ENCODE results near the gene UBE2D1.

UBE2D1 gene

DNA sequence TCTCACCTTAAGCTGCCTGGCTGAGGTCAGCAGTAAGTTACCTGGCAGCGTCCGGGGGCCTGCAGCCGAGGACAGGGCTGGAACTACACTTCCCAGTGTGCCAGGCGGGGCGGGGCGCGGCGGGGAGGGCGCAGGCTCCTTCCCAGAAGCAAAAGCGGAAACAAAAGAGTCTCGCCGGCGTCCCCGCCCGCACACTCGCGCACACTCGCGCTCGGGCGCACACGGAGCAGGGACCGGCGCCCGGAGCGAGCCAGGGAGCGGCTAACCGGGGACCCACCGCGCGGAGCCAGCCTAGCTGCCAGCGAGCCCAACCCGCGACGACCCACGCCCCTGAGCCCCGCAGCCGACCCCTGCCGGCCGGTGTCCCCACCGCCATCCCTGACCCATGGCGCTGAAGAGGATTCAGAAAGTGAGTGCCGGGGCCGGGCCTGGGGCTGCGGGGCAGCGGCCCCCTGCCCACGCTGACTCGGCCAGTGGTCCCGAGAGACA lies at the start of gene UBE2D1:
Gene UBE2D1 (plus strand): TSS at position 190 of the 489 bp plus-strand sequence. CDS start 196 bp downstream, at position 386.
- peak; percentile 85 for DNase-seq

DNA sequence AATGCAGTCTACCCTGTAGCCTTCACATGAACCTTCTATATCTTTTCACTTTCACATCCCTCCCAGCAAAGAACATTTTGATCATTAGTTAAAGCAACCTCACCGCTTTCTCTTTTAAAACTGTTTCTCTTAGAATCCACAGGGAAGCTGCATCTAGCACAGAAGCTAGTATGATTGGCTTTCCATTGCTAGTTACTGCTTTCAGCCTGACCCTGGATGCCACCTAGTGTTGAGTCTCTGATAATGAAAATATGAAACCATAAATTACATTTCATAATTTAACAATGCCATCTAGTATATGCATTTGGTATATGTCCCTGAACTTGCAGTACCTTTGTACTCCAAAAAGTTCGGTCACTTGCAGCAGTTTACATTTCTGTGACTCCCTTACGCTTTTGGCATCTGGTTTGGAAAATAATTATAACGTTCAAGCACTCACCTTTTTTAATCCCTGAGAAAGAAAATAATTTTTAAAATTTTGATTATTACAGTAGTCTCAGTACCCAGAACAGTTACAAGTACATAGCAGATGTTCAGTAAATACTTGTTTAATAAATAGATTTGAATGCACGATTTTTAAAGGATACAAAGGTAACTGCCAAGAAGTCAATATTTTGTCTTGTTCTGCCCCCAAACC lies 43.1 kb upstream of the UBE2D1 start:
- peak; percentile 64 for DNase-seq

DNA sequence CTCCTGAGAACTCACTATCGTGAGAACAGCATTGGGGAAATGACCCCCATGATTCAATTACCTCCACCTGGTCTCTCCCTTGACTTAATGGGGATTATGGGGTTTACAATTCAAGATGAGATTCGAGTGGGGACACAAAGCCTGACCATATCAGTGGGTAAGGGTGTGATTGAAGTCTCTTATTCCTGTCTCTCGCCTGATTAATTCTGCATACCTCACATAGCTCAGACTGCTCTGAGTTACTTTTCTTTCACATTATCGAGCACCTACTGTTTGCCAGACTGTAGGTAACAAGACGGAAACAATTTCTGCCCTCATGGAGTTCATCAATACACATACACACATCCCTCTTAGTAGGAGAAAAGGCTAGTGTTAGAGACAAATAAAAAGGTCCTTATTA lies 40.8 kb upstream of the UBE2D1 start:
- DNase-seq: no peak

DNA sequence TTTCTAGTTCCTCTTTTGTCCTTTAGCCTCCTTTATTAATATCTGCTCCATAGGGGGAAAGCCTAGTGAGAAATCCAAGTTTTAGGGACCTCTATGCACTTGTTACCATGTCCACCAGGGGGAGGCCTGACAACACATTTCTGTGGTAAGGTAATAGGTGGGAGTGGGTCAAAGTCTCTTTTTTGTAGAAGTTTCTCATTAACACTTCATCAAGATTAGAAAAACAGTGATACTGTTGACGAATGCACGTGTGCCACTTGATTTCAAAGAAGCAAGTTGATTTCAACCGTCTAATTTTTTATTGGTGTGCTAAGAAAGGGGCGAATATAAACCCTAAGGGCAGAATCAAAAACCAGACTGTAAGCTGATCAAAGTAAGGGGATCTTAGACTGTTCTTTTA lies 35.2 kb upstream of the UBE2D1 start:
- DNase-seq: peak; percentile 56

DNA sequence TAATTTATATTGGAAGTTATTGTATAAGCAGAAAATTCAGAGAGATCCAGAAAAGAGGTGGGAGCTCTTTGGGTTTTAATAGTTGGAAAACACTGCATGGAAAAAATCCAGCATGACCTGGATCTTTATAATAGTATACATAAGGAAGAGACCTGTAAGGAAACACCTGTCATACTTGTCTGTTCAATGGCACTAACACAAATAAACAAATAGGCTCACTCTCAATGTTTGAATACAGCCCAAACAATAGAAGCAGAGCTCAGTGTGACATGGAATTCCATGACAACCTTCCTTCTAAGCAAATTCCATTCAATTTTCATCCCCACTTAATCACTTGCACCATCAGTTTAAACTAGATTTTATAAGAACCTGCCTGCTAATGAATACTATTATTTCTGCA lies 34.1 kb upstream of the UBE2D1 start:
- no peak for DNase-seq

DNA sequence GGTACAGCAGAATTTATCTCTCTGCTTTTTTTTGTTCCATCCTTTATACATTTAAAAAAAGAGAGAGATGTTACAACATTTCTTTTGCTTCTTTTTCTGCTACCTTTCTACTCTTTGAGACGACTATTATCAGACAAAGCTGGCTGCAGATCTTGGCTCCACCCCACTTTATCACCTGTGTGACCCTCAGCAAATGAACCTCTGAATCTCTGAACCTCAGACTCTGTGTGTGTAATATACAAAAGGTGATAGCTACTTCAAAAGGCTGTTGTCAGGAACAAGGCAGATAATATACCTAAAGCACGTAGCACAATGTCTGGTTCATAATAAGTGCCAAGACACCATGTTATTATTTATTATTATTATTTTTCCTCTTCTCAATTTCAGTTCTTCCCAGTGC lies 32.6 kb upstream of the UBE2D1 start:
- no peak for DNase-seq

DNA sequence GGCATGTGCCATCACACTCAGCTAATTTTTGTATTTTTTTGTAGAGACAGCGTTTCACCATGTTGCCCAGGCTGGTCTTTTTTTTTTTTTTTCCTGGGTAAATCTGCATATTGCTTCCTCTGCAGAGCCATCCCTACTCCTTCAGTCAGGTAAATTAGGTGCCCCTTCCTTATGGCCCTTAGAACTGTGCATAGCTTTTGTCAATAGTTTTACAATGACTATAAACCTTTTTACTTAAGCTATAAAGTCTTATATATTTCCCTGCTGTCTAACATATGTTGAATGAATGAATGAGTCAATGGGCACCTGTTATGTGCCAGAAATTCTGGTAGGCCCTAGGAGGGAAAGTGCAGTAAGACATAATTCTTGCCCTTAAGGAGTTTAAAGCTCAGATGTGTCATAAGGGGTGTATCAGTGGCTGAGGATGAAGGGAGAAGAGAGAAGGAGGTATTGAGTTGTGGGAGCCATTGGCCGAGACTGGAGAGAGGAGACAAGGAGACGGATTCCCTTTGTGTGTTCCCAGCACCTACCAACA lies 30.6 kb upstream of the UBE2D1 start:
- DNase-seq: no peak

DNA sequence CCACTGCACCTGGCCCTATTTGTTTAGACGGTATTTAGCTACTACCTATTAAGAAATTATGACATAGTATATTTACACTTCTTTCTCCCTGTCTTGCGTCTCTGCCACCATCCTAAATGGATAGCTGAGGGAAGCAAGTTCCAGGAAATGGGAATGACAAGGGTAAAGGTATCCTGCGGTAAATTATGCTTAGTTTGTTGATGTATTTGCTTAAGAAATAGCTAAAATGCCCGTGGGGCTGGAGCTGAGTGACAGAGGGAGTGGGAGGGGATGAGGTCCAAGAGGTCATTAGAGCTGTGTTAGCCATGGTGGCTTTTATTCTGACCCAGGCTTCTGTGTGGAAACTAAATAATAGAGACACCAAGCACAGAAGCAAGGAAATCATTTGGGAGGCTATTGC lies 29.0 kb upstream of the UBE2D1 start:
- no peak for DNase-seq

DNA sequence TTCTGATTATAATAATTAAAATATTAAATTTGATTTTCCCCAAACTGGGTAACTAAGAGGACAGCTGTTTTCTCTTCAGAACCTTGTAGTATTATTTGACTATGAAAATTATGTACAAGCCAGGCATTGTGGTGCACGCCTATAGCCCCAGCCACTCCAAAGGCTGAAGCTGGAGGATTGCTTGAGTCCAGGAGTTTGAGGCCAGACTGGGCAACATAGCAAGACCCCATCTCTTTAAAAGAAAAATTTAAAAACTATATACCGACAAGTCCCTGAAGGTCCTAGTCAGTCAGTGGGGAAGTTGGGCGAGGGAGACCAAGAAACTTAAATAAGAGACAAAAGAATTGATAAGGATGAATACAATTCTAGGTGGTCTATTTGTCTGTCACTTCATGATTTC lies 27.1 kb upstream of the UBE2D1 start:
- no peak for DNase-seq

DNA sequence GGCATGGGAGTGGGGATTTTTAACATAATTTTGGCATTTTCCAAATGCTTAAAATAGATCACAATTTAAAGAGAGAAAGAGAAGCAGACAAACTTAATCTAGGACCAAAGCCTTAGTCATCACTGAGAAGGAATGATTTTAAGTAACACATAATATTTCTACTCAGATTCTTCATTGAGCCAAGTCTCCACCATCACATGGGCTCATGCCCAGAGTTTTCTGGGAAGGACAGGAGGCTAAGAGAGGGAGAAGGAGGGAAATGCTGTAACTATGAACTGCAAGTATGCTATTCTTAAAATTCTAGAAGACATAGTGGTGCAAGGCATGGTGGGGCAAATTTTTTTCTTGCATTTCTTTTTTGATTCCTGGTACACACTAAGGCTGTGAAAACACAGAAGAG lies 23.8 kb upstream of the UBE2D1 start:
- no peak for DNase-seq

DNA sequence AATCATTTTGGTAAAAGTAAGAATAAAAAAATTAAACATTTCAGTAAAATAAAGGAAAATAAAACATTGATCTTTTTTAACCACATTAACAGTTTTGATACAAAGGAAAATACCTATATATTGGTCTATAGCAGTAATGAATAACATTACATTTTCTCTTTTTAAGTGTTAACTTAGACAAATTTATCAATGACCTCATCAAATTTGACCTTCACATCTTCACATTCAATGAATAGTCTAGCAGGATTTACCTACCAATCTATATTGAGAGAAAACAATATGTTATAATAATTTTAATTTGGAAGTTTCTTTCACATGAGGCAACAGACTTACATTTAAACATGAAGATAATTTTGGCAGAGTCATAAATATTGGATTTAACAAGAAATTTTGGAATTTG lies 17.9 kb upstream of the UBE2D1 start:
- no peak for DNase-seq

DNA sequence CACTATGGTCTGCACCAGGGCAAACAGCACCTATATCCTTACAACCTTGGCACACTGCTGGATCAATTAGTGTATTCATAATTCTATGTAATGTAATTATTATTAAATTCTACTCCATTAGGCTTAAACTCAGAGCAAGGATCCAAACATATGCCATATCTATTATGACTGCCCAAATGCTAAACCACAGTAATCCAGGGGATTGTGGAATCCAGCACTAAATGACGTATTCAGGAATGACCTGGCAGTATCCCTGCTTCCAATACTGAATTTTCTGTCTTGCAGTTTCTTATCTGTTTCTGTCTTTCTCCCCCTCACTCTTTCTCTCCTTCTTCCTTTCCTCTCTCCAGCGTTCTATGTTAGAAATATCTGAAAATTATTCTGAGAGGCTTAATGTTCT lies 16.5 kb upstream of the UBE2D1 start:
- DNase-seq: no peak

DNA sequence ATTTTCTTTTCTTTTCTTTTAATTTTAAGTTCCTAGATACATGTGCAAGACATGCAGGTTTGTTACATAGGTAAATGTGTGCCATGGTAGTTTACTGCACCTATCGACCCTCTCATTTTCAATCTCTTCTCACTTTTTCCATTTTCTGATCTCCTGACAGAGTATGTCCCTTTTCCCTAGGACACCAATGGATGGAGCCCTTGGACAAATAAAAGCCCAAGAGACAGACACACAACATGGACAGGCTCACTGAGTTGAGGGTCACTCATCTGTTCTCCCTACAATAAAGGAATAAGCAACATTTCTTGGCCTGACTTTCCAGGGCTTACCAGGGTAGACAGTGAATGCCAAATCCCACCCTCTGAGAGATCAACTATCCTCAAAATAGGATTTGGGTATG lies 15.2 kb upstream of the UBE2D1 start:
- DNase-seq: no peak

DNA sequence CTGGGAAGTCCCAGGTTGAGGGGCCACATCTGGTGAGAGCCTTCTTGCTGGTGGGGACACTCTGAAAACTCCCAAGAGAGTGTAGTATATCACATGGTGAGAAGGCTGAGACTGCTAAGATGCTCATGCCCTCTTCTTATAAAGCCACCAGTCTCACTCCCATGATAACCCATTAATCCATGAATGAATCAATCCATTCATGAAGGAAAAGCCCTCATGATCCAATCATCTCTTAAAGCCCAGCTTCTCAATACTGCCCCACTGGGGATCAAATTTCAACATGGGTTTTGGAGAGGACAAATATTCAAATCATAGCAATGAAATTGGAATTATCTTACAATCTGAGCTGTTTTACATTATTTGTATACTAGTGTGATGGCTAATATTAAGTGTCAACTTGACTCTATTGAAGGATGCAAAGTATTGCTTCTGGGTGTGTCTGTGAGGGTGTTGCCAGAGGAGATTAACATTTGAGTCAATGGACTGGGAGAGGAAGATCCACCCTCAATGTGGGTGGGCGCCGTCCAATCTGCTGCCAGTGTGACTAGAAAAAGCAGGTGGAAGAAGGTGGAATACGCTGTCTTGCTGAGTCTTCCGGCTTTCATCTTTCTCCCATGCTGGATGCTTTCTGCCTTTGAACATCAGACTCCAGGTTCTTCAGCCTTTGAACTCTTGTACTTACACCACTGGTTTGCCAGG lies 14.3 kb upstream of the UBE2D1 start:
- DNase-seq: no peak

DNA sequence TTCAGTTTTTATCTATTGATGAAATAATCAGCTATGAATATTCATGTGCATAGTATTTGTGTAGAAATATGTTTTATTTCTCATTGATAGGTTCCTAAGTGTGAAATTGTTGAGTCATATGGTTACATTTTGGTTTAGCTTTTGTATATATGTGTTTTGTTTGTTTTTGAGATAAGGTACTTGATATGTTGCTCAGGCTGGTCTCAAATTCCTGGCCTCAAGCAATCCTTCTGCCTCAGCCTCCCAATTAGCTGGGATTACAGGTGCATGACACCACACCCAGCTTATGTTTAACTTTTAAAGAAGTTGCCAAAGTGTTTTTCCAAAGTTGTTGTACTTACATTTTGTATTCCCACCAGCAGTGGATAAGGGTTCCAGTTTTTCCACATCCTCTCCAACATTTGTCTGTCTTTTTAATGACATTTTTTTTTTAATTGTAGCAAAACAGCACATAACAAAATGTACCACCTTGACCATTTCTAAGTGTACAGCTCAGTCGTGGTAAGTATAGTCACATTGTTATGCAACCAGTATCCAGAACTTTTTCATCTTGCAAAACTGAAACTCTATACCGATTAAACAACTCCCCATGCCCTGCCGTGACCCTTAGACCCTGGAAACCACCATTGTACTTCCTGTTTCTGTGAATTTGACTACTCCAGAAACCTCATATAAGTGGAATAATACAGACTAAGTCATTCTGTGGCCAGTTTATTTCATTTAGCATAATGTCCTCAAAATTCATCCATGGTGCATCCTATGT lies 12.6 kb upstream of the UBE2D1 start:
- DNase-seq: peak; percentile 23

DNA sequence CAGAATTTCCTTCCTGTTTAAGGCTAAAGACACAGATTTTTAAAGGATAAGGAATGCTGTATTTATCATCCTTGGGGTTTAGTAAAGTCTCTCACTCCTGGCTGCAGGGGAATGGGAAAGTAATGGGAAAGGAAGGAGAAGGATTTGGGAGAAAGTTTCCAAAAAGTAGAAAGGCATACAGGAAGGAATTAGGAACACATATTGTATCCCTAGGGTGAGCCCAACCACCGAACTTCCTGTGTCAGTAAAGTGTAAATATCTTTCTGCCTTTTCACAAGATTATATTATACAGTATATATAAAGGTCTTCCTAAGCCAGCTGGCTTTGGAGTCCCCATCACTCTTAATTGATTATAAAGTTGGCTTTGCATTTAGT lies 12.0 kb upstream of the UBE2D1 start:
- DNase-seq: no peak

DNA sequence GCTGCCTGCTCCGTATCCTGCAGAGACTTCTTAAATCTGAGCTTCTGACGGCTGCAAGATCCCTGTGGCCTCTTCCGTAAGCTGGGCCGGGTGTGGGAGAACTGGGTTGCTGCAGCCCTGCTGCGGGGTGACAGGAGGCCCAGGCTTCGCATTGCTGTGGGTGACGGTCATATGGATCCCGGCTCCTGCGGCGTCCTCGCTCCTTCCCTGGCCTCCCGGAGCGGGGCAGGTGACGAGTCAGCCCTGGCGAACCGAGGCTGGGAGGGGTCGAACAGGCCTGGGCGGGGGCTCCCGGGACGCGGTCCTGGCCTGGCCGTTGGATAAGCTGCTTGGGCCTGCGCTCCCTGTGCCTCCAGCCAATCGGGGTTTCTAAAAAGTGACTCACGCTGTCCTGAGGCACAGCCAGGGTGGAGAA lies 7.8 kb upstream of the UBE2D1 start:
- no peak for DNase-seq

DNA sequence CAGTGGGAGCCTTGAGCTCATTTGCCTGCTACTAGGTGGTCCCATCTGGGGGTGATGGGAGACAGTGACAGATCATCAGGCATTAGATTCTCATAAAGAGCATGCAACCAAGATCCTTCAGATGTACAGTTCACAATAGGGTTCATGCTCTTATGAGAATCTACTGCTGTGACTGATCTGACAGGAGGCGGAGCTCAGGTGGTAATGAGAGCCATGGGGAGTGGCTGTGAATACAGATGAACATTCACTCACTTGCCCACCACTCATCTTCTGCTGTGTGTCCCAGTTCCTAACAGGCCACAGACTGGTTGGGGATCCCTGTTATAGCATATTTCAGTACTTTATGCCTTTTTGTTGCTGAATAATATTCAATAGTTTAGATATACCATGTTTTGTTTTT lies 6.6 kb upstream of the UBE2D1 start:
- no peak for DNase-seq

DNA sequence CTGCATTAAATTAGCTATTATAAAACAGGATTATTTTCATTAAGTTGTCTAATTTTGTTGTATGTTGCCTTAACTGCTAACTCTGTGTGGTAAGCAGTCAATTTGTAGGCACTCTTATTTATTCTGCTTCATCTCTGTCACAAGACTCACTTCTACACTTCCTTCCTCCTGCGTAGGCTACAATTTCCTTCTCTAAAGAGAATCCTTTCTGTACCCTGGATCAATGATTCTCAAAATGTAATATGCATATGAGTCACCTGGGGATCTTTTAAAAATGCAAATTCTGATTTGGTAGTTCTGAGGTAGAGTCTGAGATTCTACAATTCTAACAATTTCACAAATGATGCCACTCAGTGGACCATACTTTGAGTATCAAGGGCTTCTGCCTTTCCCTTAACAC lies 4.4 kb upstream of the UBE2D1 start:
- no peak for DNase-seq

DNA sequence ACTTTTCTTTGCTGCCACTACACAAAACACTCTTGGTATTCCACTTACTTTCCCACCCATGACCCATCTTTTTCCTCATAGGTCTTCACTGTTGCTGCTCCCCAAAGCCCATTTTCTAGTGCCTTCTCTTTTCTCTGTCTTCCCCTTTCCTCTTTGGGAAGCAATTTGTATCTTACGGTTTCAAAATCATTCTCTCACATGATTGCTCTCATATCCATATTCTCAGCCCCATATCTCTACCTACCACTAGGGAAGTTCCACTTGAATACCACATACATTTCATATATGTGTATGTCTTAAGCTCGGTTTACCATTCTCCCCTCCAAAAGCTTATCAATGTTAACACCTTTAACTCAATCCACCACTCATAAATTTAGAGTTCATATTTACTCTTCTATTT lies 3.2 kb upstream of the UBE2D1 start:
- no peak for DNase-seq

DNA sequence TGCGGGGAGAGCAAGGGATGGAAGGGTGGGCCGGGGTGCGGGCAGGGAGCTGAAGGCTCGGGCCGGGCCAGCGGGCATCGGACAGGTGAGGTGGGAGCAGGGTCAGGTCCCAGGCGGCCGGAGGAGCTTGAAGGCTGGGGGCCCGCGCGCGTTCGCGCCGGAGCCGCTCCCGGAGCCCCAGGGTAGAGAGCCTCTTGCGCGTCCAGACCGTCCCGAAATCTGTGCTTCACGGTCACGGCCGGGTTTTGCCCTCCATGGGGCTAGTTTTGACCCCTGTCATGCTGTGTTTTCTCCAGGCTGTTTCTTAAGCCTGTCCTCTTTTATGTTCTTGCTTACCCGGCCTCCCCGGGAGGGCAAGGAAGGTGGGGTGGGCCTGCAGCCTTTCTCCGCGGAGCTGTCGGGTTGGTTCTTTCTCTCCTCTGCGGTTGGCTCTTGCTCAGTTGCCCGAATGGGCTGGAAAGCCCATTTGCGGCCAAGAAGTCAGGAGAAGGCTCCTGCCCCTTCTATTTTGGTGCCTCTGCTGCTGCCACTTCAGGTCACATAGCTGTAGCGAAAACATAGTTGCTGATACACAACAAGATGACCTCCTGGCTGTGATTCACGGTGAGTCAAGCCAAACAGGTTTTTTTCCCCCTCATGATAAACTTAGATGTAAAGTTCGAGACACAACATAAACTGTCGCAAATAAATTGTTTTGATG lies 650 bp downstream of the UBE2D1 start:
- DNase-seq: no peak

DNA sequence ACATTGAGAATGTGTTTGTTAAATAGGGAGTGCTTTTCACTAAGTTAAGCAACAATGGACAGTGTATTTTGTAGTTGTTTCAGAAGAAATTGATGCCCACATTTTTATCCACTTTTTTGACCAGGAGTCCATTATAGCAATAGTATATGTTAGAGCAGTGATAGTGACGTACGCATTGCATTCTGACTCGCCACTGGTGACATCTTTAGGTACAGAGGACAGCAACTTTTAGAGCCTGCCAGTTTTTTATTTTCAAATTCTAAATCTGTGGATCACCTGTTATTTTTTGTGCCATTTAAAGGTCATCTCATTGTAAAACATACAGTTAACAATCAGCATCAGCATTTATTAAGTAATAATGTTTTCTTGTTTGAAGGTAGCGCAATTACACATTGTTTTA lies 1.4 kb downstream of the UBE2D1 start:
- DNase-seq: no peak

DNA sequence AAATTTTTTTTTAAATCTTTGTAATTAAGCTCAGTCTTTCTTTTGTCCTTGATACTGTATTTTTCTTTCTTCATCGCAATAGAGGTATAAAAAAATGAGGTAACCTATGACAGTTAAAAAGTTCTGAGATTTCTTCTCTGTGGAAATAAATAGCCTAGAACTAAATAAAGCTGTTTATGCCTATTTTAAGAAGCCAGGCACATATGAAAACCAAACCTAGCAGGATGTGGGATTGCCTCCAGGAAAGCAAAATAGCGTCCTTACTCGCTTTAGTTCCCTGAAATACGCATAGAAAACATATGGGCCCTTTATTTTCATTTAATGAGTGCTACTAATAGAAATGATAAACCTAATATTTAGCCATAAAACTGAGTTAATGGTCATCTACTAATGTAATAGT lies 6.6 kb downstream of the UBE2D1 start:
- no peak for DNase-seq

Data from CD4-positive, alpha-beta T cell treated with Interleukin-17A for 1 hour (primary cell).